Endothelial cell of umbilical vein (primary cell): ENCODE data around the gene NTSR1. TPM values are rescaled to one million over a fixed set of nuclear protein-coding genes. Genes with fewer than 3 reads are reported as not detected.

Experiments
- BruUV-seq: library from RNA; stranded (reverse); fragments of 400-500 nt; replicated peaks from 2 replicates; lab custom pipeline; 2021; lab: Mats Ljungman, UMichigan
- CTCF ChIA-PET: fragments of 300-600, 350-600 bp; sonication (Branson Sonifier 250); formaldehyde crosslinking; loops from one replicate; lab custom pipeline; 2021; ENCODE audit warnings: antibody characterized with exemption, inconsistent platforms; lab: Charles Lee
- POLR2A ChIA-PET: fragments of 300-600, 350-600 bp; sonication (Branson Sonifier 250); formaldehyde crosslinking; loops from one replicate; lab custom pipeline; 2021; ENCODE audit warnings: antibody characterized with exemption, inconsistent platforms; lab: Charles Lee
- DNase-seq: peaks from one replicate; pipeline ENCODE4 v3.0.0-alpha.2; 2011; ENCODE audit warnings: low read depth, low spot score
- FAIRE-seq: peaks from 2 replicates; lab custom pipeline; 2011; peaks lifted over from hg19 to GRCh38; lab: Jason Lieb, UNC
- H2AFZ ChIP-seq: 2 replicates; pipeline ENCODE4 v1.6.0; 2012; ENCODE audit warnings: low read depth, low read length, control low read depth, inconsistent platforms
- H3K27ac ChIP-seq: 2 replicates; pipeline ENCODE4 v1.5.1; 2011; ENCODE audit warnings: low read depth, mild to moderate bottlenecking, control low read depth, low read length, moderate library complexity; ENCODE audit not compliant: insufficient read depth
- H3K27me3 ChIP-seq, 2 experiments: 2 replicates each; pipeline versions ENCODE4 v1.6.0 to v1.6.1; 2011; ENCODE audit warnings: low read length in 2 of 2, mixed read lengths in 1 of 2; ENCODE audit not compliant: control insufficient read depth in 2 of 2, insufficient read depth in 2 of 2
- H3K36me3 ChIP-seq, 2 experiments: 2 replicates in 1 of 2; 3 replicates in 1 of 2; pipeline ENCODE4 v1.5.1; 2011; ENCODE audit warnings: low read length in 2 of 2, mild to moderate bottlenecking in 1 of 2, moderate library complexity in 1 of 2; ENCODE audit not compliant: control insufficient read depth in 2 of 2, insufficient read depth in 2 of 2; ENCODE audit errors: extremely low read depth in 1 of 2
- H3K4me1 ChIP-seq: 3 replicates; pipeline ENCODE4 v1.5.1; 2011; ENCODE audit warnings: mild to moderate bottlenecking, low read length; ENCODE audit not compliant: control insufficient read depth, insufficient read depth; ENCODE audit errors: extremely low read depth
- H3K4me2 ChIP-seq: 2 replicates; pipeline ENCODE4 v1.6.1; 2011; ENCODE audit warnings: low read length, control low read depth, mixed read lengths; ENCODE audit not compliant: insufficient read depth
- H3K4me3 ChIP-seq, 3 experiments: fragments of 200-600 bp in 1 of 3; sonication (generic), shearing (Covaris generic) in 1 of 3; replicated peaks in 1 of 3; 2 replicates each; pipeline ENCODE4 v1.5.1; 2011 to 2016; ENCODE audit warnings: control low read depth in 3 of 3, low read length in 3 of 3, mild to moderate bottlenecking in 2 of 3, inconsistent platforms in 1 of 3, low read depth in 1 of 3, moderate library complexity in 1 of 3; ENCODE audit not compliant: insufficient read depth in 1 of 3
- H3K79me2 ChIP-seq: 2 replicates; pipeline ENCODE4 v1.6.0; 2012; ENCODE audit warnings: low read length, inconsistent platforms; ENCODE audit not compliant: control insufficient read depth, insufficient read depth
- H3K9ac ChIP-seq: replicated peaks from 2 replicates; pipeline ENCODE3; 2011; ENCODE audit warnings: low read length, control low read depth; ENCODE audit not compliant: insufficient read depth; ENCODE audit errors: extremely low read depth
- H3K9me1 ChIP-seq: replicated peaks from 3 replicates; pipeline ENCODE4 v1.6.0; 2011; ENCODE audit warnings: mild to moderate bottlenecking, low read length; ENCODE audit not compliant: control insufficient read depth, insufficient read depth; ENCODE audit errors: extremely low read depth
- H3K9me3 ChIP-seq: replicated peaks from 2 replicates; pipeline ENCODE4 v1.5.1; 2012; ENCODE audit warnings: low read length, inconsistent platforms; ENCODE audit not compliant: control insufficient read depth, insufficient read depth
- H4K20me1 ChIP-seq: replicated peaks from 2 replicates; pipeline ENCODE3; 2011; ENCODE audit warnings: mild to moderate bottlenecking, low read length; ENCODE audit not compliant: control insufficient read depth, insufficient read depth; ENCODE audit errors: extremely low read depth
- CTCF ChIP-seq, 2 donors: IDR thresholded peaks; 1 replicate in 1 of 2; 2 replicates in 1 of 2; pipeline ENCODE4 v1.5.1; 2011; ENCODE audit warnings: low read length in 2 of 2, mild to moderate bottlenecking in 2 of 2, moderate library complexity in 2 of 2, control low read depth in 1 of 2, inconsistent platforms in 1 of 2, low read depth in 1 of 2; ENCODE audit not compliant: insufficient read depth in 1 of 2; ENCODE audit errors: extremely low read depth in 1 of 2
- EZH2 ChIP-seq: IDR thresholded peaks from 2 replicates; pipeline ENCODE4 v1.6.1; 2012; ENCODE audit warnings: borderline replicate concordance, low read depth, mild to moderate bottlenecking, moderate library complexity, low read length, inconsistent platforms; ENCODE audit not compliant: severe bottlenecking
- FOS ChIP-seq: IDR thresholded peaks from 2 replicates; pipeline ENCODE4 v1.6.1; 2011; ENCODE audit warnings: mild to moderate bottlenecking, low read length, moderate library complexity, borderline replicate concordance; ENCODE audit not compliant: insufficient read depth
- GATA2 ChIP-seq: IDR thresholded peaks from 2 replicates; pipeline ENCODE4 v1.7.0; 2011; ENCODE audit warnings: low read depth, mild to moderate bottlenecking, moderate library complexity, mixed read lengths, low read length; ENCODE audit not compliant: insufficient read length, insufficient read depth
- JUN ChIP-seq: IDR thresholded peaks from 2 replicates; pipeline ENCODE4 v1.6.1; 2011; ENCODE audit warnings: borderline replicate concordance, low read depth; ENCODE audit not compliant: insufficient read length, insufficient read depth
- MAX ChIP-seq: IDR thresholded peaks from 2 replicates; pipeline ENCODE4 v1.6.1; 2011; ENCODE audit not compliant: insufficient read depth, insufficient read length
- MYC ChIP-seq: IDR thresholded peaks from one replicate; pipeline ENCODE4 v1.6.1; 2011; ENCODE audit warnings: mild to moderate bottlenecking, low read depth, low read length
- POLR2A ChIP-seq: IDR thresholded peaks from 2 replicates; pipeline ENCODE4 v1.6.1; 2012; ENCODE audit warnings: low read depth, mild to moderate bottlenecking, control low read depth, low read length
- POLR2AphosphoS5 ChIP-seq: IDR thresholded peaks from 2 replicates; pipeline ENCODE4 v1.6.1; 2012; ENCODE audit warnings: low read depth, mild to moderate bottlenecking, control low read depth, low read length, moderate library complexity; ENCODE audit not compliant: insufficient read depth
- dilution Hi-C: fragments of 300-500 bp; cut with MboI; formaldehyde crosslinking; loops from one replicate; pipeline ENCODE4 v1.15.0; 2019; ENCODE audit warnings: low sequenced_read_pairs; ENCODE audit not compliant: extremely low pct_ligation_motif_present
- intact Hi-C: fragments of 100-400 bp; cut with micrococcal nuclease; formaldehyde crosslinking; loops from one replicate; pipeline ENCODE4 v1.10.0; 2022
- polyA plus RNA-seq, 4 experiments: library from polyadenylated mRNA; depleted of rRNA in 3 of 4; stranded (reverse) in 3 of 4; unstranded in 1 of 4; fragments of >200 nt; gene quantifications; 2 replicates each; pipeline versions ENCODE4 v1.2.1 to v1.2.3, GENCODE V29; 2011 to 2012; ENCODE audit warnings: missing spikeins in 1 of 4
- total RNA-seq: library from RNA; stranded (reverse); gene quantifications from 2 replicates; pipeline ENCODE4 v1.2.3, GENCODE V29; 2021

The NTSR1 gene
- total and polyA plus RNA-seq, 2 donors (not counting 3 experiments of a cell fraction or from before 2014, with no cell fraction given), result 0.14 to 2.1 TPM

- H3K79me2 ChIP-seq, result no peaks in the 10 kb centered on the region
- no peak overlapping the region for H3K4me2 ChIP-seq
- CTCF ChIA-PET, result interaction anchor here (1.1 to 2.4 kb wide), 3 partner anchors 10 to 96 kb away, joined by 3 to 7 read pairs (median 3); no protein-coding TSS in a partner anchor
- H3K4me3 ChIP-seq, result no peak overlapping the region
- dilution Hi-C loops (no loop called here), intact Hi-C loops (no loop called here)
- no peaks in the 10 kb centered on the region for H3K36me3 ChIP-seq
- POLR2A ChIA-PET, result no interaction called here
- no peak overlapping the region for H2AFZ ChIP-seq
- DNase-seq (no peak), FAIRE-seq (no peak)
- no peaks in the 10 kb centered on the region for H3K4me1 ChIP-seq
- TF ChIP-seq EZH2 (no peak), MYC (no peak)
- no peaks in the 10 kb centered on the region for H3K27me3 ChIP-seq
- BruUV-seq, result no TSS peak
- no peaks in the 10 kb centered on the region for H3K9me1 ChIP-seq
- no peaks in the 10 kb centered on the region for H3K9me3 ChIP-seq
- H3K9ac ChIP-seq, result no peak overlapping the region
- no peak overlapping the region for H3K27ac ChIP-seq
- H4K20me1 ChIP-seq, result no peaks in the 10 kb centered on the region
Measured at GRCh38 chr20:62695448-62696414, 12.9 kb upstream of the NTSR1 start.

- Histone ChIP-seq H3K4me3 (no peak overlapping the region), H4K20me1 (no peaks in the 10 kb centered on the region), H2AFZ (no peak overlapping the region), H3K4me2 (no peak overlapping the region), H3K9ac (no peak overlapping the region), H3K4me1 (no peaks in the 10 kb centered on the region), H3K9me3 (no peaks in the 10 kb centered on the region), H3K36me3 (no peaks in the 10 kb centered on the region), H3K27me3 (no peaks in the 10 kb centered on the region), H3K27ac (no peak overlapping the region), H3K9me1 (no peaks in the 10 kb centered on the region), H3K79me2 (no peaks in the 10 kb centered on the region)
- TF ChIP-seq GATA2 (no peak), FOS (no peak), POLR2A (no peak), EZH2 (no peak), CTCF (IDR thresholded peaks at IDR 0.05; ENCODE audit: extremely low read depth in 1 of 2, insufficient read depth in 1 of 2, low read depth in 1 of 2, low read length in 2 of 2) (no peak), JUN (no peak), MYC (no peak), MAX (no peak), POLR2AphosphoS5 (no peak)
- dilution Hi-C loops, result no loop called here
- BruUV-seq, result no TSS peak
- DNase-seq (no peak), FAIRE-seq (no peak)
- ChIA-PET POLR2A (no interaction called here), CTCF (no interaction called here)
- intact Hi-C loops, result no loop called here
Measured at GRCh38 chr20:62696434-62696957, 12.1 kb upstream of the NTSR1 start.
